NCI-H524 (cell line): Measurements from ENCODE around the gene RABGAP1L.
"Not testable (repeated sequence)": the region's sequence is repeated elsewhere in the genome, so short reads cannot be mapped to it uniquely, and the experiment has no call there.

ENCODE experiments used
- DNase-seq, 2 experiments: peaks; one replicate each; lab custom pipeline; 2025; lab: John Stamatoyannopoulos, UW

The RABGAP1L gene

DNA sequence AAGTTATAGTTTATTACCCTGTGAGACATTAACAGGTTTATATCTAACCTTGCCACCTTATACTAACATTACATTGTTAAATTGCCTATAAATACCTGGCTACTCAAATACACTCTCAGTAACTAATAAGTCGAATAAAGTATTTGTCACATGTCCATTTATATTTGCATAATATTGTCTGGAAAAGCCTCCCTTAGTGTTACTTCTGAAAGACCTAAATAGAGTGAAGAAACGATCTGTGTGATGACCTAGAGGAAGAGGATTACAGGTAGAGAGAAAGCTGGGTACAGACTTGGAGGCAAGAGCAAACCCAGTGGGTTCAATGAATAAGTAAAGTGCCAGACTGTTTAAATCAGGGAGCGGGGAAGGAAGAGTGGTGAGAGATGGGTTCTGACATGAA is 837.7 kb downstream of the RABGAP1L start:
- no peak for DNase-seq

DNA sequence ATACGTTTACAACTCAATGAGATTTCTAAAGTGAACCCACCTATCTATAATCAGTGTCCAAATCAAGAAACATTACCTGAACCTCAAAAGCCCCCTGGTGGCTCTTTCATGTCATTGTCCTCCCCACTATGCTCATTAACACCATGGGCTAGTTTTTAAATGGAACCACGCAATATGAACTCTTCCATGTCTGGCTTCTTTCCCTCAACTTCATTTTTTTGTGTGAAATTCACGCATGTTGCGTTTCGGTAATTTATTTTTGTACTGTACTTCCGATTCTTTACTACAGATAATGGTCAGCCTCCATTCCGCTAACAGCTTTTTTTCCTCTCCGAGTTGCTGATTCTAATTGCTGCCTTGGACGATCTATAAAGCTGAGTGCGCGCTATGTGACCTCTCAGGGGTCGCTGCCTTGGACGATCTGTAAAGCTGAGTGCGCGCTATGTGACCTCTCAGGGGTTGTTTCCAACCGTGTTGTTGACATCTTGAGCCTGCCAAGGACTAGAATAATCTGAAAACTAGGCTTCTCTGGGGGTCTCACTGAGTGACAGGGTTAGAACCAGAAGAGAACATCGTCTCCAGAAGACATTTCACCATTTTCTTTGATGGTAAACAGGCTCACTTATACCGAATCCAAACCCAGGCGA is 839.4 kb downstream of the RABGAP1L start:
- DNase-seq, result peak; percentile 80 to 81

DNA sequence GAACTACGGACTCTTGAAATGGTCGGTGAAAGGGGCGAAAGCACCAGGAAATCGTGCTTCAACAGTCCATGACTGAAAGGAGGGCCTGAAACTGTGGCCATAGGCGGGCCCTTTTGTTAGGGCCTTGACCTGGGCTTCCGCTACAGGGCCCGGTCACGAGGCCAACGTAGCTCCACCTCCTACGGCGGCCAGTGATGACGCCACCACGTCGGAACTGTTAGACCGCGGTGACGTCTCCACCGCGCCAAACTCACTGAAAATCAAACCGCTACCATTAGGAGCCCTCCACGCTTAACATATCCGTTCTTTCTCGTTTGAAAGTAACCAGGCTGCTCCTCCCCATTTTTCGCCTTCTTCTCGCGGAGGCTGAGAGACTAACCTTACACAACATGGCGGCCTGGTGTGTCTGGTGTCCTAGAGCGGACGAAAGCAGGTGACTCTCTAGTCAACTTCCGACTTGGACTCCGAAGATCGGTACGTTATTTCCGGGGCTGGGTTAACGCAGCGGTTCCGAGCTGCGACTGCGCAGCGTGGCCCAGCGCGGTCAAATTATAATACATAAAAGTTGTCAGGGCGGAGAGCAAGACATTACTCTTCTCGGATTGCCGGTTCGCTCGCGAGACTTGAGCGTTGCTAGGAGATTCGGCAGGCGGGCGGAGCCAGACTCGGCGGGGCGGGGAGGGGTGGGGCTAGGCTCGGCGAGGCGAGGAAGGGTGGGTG is 840.1 kb downstream of the RABGAP1L start:
- DNase-seq, result peak; percentile 88 to 98

DNA sequence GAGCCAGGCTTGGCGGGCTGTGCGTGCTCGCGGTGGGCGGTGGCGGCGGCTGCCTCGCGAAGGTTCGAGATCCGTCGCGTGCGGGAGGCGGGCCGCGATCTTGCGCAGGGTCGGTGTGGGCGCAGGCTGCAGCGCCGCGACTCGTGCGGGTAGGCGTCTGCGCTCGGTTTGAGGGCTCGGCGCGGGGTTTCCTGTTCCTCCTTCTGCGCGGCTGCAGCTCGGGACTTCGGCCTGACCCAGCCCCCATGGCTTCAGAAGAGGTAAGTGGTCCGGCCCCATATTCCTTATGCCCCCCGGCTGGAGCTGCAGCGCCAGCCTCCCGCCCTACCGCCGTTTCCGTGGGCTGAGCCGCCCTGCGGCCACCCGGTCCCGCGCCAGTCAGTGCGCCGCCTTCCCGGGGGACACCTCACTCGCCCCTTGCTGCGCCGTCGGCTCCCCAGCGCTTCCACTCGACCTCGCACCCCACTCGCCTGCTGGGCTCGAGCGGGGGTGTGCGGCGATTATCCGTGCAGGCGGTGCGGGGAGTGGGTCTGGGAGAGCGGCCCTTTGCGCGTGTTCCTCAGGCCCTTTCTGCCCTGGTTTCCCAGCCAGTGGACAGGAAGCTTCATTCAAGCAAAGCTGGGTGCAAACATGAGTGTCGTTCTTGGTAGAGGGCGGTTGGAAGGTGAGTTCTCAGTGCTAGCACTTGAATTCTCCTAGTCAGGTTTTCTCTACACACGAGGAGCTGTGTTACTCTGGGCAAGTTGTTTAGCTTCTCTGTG is 840.8 kb downstream of the RABGAP1L start, which contains the start of gene CACYBP:
Gene CACYBP (plus strand): TSS at position 12 of the 761 bp plus-strand sequence. CDS start 234 bp downstream, at position 246.
- peak in 1 of 2 experiments; percentile 52 for DNase-seq

DNA sequence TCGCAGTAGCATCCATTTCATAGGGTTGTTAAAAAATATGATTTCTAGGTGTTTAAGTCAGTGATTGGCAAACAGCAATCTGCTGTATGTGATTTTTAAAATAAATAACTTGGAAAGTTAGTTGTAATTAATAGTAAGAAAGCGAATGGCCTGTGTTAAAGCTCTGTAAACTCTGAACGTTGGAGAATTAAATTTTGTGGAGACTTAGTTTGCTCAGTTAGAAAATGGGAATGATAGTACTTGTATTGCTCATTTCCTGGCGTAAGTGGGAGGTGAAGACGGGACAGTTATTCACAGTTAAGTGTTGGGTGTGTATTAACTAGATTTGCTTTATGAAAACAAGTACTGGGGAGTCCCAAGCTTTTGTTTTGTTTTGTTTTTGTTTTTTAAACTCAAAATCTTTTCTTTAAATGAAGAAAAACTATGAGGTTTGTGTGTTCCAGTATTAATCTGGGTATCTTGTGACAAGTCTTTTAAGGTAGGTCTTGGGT is 841.4 kb downstream of the RABGAP1L start:
- DNase-seq, result no peak

DNA sequence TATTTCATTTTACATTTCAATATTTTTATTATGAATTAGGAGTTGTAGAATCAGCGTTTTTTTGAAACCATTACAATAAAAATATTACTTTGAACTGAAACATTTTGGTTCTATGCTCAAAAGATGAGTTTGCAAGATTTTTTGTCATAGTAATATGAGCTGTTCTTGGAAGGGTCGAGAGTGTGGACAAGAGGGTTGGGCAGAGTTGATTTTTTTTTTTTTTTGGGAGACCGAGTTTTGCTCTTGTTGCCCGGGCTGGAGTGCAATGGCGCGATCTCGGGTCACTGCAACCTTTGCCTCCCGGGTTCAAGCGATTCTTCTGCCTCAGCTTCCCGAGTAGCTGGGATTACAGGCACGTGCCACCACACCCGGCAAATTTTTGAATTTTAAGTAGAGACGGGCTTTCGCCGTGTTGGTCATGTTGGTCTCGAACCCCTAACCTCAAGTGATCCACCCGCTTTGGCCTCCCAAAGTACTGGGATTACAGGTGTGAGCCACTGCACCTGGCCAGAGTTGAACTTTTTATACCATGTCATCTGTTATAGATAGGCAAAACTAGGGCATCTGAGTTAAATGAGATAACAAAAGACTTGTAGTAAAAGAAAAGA is 843.7 kb downstream of the RABGAP1L start:
- no peak for DNase-seq

DNA sequence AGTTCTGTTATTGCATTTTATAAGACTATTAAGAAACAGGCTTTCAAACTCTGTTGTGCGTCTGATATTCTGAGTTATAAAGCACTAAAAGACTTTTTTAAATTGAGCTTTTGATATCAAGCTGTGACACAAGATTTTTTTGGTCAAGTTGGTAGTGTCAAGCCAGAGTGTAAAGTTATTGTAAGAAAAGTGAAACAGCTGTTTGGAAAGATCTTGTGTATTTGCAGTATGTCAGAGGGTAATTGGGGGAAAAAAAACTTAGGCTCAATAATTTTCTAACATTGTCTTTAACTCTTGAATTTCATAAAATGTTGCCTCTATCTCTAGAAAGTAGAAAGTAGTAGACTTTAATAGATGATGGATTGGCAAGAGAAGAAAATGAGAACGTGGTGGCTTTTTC is 844.2 kb downstream of the RABGAP1L start:
- DNase-seq, result no peak

DNA sequence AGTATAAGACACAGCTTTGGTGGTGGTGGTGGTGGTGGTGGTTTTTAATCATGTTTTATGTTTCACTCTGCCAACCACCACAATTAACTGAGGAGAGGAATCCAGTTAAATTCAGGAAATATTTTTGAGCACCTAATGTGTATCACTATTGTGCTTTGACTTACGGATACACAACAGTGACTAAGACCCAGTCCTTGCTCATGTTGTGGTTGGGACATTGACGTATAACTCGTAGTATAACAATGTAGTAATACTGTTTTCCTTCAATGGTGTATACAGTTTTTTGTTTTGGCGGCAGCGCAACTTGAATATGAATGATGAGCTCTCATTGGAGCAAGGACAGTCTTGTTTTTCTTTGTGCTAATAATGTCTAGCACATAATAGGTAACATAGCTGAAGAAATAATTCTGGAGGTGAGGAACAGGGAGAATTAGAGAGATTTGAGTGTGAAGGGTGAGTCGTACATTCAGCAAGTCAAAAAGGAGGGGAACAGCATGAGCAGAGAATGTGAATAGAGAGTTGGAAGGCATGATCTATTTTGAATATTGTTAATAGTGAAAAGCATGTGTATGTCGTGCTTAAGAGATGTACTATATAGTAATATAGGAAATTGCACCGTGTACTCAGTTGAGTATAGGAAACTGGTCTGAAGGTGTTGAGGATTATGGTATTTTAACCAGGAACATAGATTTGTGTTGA is 845.9 kb downstream of the RABGAP1L start:
- DNase-seq, result no peak

DNA sequence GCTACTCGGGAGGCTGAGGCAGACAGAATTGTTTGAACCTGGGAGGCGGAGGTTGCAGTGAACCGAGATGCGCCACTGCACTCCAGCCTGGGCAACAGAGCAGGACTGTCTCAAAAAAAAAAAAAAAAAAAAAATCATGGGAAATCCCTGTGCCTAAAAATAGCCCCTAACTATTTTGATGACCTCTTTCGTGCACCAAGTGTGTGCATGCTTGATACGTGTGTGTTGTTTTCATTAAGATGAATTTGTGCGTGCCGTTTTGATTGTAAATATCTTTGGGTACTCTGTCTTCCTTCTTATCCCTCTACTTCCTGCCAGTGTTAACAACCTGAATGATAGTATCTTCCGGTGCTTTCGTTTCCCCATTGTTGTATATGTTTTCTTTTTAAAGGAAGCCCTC is 850.2 kb downstream of the RABGAP1L start:
- DNase-seq, result no peak

DNA sequence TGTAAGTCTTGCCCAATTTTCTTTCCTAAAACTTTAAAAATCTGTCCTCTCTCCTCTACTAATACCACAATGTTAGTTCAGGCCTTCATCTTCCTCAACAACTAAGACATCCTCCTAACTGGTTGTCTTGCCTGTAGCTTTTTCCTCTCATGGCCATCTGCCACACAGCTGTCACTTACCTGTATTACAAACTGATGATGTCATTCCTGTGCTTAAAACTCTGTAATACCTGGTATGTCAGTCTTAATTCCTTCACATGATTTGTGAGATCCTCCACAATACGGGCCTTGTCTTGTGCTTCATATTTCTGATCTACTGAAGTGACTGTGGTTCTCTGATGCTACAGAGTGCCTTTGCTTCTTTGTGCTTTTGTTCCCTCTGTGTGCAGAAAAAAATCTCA is 854.1 kb downstream of the RABGAP1L start:
- DNase-seq, result peak in 1 of 2 experiments; percentile 8

DNA sequence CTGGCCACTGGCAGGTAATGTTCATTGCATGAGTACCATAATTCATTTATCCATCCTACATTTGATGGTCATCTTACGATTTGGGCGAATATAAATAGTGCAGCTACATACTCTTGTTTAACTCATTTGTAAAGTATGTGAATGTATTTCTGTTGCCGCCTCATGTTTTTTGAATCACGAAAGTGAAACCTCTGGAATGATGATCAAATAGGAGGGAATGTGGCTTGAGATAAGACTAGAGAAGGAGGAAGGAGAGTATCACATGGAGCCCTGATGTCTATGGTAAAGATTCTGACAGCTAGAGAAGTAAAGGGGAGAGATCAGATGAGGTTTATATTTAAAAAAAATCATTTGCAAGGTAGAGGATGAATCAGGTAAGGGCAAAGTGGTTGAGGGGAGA is 855.9 kb downstream of the RABGAP1L start:
- DNase-seq, result no peak

DNA sequence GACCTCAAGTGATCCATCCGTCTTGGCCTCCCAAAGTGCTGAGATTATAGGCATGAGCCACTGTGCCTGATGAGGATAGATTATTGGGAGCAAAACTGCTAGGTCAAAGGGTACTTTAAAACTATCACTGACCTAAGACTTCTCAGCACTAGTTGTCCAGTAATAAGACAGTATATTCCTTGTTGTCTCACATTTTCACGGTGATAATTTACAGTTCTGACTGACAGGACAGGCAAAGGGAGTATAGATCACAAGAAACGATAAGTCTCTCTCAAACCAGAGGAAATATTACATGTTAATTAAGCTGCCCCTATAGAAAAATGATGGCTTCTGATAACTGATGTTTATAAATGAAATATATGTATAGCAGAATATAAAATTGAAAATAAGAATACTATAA is 860.2 kb downstream of the RABGAP1L start:
- DNase-seq, result no peak

DNA sequence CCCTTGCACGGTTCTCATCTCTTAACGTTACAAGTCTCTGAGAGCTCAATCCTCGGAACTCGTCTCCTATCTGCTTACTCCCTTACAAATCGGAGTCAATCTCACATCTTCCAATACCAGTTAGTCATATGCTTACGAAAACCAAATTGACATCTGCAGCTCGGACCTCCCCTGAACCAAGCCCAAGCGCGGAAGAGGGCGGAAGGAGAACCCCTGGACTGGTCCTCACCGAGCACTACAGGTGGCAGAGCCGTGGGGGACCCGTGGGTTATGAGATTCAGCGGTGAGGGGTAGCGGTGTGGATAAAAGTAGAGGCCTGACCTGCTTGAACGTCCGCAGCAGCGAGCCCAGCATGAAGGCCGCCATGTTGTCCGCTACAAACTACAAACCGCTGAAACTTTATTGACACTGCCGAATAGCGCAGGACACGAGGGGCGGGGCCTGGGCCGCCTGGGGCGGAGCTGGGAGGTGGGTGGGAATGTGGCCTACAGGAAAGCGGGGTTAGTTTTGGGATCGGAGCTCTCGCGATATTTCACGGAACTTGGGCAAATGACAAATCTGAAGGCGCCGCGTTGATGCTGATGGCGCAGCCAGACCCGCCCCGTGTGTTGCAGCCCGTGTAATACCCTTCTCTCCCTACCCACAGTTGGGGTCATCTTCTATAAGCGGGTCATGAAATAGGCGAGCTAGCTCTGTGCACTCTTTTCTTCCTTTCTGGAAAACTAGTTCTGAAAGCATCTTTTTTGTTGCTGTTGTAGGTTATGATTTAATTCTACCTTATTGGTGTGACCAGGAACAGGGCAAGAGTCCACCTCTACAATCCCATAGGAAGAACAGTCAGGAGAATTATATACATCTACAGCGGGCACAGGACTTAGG is 864.0 kb downstream of the RABGAP1L start, which contains the start of gene MRPS14:
Gene MRPS14 (minus strand): TSS at position 383 of the 879 bp plus-strand sequence. CDS start 17 bp downstream, at position 366.
- DNase-seq, result peak; percentile 90 to 97

DNA sequence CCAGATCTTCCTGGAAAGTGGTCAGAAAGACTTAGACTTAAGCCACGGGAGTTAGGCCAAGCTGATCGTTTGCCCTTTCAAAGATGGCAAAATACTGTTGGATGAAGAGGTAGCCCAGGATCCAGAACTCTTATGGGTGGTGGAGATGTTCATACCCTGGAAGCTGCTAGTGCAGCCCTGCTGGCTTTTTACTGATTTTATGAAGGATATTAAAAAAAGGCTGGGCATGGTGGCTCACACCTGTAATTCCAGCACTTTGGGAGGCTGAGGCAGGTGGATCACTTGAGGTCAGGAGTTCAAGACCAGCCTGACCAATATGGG is 864.6 kb downstream of the RABGAP1L start:
- not testable (repeated sequence) for DNase-seq

DNA sequence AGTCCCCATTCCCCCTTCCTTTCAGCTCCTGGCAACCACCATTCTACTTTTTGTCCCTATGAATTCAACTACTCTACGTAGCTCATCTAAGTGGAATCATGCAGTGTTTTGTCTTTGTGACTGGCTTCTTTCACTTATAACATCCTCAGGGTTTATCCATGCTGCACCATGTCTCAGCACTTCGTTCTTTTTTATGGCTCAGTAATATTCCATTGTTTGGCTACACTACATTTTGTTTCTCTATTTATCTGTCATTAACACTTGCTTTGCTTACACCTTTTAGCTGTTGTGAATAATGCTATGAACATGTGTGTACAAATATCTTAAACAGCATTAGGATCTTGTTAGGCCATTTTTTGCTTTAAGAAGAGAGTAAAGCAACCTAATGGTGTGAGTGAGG is 865.5 kb downstream of the RABGAP1L start:
- no peak for DNase-seq

DNA sequence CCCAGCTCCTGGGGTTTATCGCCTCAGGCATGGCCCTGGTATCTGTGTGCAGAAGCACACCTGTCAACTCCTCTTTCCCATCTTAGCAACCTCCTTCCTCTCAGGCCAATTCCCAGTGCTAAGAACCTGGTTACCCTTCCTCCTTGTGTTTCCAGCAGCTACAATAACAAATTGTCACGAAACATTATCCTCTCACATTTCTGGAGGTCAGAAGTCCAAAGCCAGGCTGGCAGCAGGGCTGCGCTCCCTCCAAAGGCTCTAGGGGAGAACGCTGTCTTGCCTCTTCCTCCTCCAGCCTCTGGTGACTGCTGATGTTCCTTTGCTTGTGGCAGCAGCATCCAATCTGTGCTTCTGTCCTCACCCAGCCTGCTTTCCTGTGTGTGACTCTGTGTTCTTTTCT is 874.6 kb downstream of the RABGAP1L start:
- no peak for DNase-seq

DNA sequence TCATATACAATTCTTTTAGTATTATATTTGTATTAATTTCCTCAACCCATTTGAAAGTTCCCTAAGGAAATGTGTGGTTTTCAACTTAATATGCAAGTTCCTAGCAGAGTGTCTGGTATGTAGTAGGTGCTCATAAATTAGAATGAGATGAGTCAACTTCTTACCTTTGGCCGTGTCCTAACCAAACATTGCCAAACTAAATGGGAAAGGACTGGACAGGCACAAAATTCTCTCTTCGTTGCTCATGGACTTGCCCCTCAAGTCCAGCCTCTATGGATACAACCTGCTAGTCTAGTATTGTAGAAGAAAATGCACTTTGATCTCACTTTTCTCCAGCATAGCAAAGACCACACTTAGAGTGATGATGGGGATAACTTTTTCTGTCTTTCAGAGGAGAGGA is 875.5 kb downstream of the RABGAP1L start:
- DNase-seq, result no peak

DNA sequence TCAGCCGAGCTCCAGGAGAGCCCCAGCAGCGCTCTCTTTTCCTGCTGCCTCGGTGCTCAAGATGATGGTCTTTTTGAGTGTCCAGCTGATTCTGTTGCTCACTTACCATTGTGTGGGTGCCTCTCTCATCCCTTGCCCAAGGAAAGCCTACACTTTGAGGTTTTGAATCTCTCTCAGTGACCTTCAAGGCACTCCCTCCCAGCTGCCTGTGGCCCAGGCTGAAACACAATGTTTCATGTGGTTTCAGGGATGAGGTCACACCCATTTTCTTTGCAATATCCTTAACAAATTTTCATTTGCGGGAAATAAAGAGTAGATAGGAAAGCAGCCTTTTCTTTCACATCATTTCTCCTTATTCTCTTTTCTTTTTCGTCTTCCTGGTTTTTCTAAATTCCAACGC is 876.5 kb downstream of the RABGAP1L start:
- DNase-seq, result no peak

DNA sequence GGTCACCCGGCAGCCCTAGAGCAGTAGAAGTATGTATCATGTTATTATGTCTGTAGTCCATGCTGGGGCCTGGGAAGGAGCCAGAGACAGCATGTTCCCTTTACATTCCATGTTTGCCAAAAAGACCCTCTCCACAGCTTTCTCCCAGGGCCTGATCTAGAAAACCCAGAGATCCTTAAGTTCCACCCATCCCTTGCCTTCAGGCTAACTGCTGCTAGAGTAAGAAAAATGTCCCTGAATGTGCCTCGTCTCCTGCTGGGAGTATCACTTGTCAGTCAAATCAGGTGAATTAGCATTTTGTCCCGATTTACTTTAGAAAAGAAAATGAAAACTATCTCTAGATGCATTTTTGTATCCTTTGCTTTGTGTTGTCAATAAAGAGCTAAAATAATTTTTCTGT is 877.2 kb downstream of the RABGAP1L start:
- DNase-seq, result no peak

DNA sequence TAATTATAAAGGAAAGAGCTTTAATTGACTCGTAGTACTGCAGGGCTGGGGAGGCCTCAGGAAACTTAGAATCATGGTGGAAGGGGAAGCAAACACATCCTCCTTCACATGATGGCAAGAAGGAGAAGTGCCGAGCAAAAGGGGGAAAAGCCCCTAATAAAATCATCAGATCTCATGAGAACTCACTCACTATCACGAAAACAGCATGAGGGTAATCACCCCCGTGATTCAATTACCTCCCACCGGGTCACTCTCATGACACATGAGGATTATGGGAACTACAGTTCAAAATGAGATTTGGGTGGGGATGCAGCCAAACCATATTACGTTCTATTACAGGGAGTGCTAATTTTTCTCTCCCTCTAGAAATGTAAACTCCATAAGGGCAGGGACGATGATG is 878.1 kb downstream of the RABGAP1L start:
- DNase-seq, result no peak
